ENCODE results near the gene FANCE. TPM values are rescaled to one million over a fixed set of nuclear protein-coding genes. Genes with fewer than 3 reads are reported as not detected.

FANCE gene
- 1 to 10 TPM; 1.8 to 3.7 TPM for total RNA-seq
- long read RNA-seq, partial matches to known transcripts, result 0 of 1 reads
- long read RNA-seq, other reads (novel, unspliced or antisense), result 0 of 1 reads

- DNase-seq (peak; percentile 94), ATAC-seq (peak; percentile 96 to 97)
- intact Hi-C loops (cut with DNase I), result no loop called here
Measured at GRCh38 chr6:35452183-35453090, at the start of gene FANCE. Gene FANCE, plus strand, starts transcription at chr6:35452338. Its CDS starts 208 bp downstream, at chr6:35452546.

- no peak for DNase-seq
- no peak for ATAC-seq
- intact Hi-C loops (cut with DNase I), result loop anchor here in 1 of 2 donors (10.0 kb wide), 1 partner anchor 48 kb away; no protein-coding TSS in a partner anchor
Measured at GRCh38 chr6:35402856-35403191, 49.3 kb upstream of the FANCE start.

- intact Hi-C loops (cut with DNase I), result loop anchor here in 1 of 2 donors (10.0 kb wide), 1 partner anchor 49 kb away; no protein-coding TSS in a partner anchor
- ATAC-seq, result no peak
Measured at GRCh38 chr6:35403544-35404442, 48.3 kb upstream of the FANCE start.

GRCh38 chr6:35406711-35407485 is 45.2 kb upstream of the FANCE start:
- intact Hi-C loops (cut with DNase I), result loop anchor here in 1 of 2 donors (10.0 kb wide), 1 partner anchor 52 kb away; no protein-coding TSS in a partner anchor
- DNase-seq (no peak), ATAC-seq (no peak)

More at GRCh38 chr6:35403544-35404442, 48.3 kb upstream of the FANCE start:
- no peak for DNase-seq

- no peak for DNase-seq
- ATAC-seq, result no peak
- intact Hi-C loops (cut with DNase I), result loop anchor here in 1 of 2 donors (10.0 kb wide), 1 partner anchor 54 kb away; no protein-coding TSS in a partner anchor
Measured at GRCh38 chr6:35409245-35409644, 42.9 kb upstream of the FANCE start.

GRCh38 chr6:35410131-35410530 is 42.0 kb upstream of the FANCE start:
- no peak for ATAC-seq
- no peak for DNase-seq
- intact Hi-C loops (cut with DNase I), result no loop called here

GRCh38 chr6:35411066-35411465 is 41.1 kb upstream of the FANCE start:
- ATAC-seq (no peak), DNase-seq (no peak)
- intact Hi-C loops (cut with DNase I), result no loop called here

- ATAC-seq (no peak), DNase-seq (no peak)
- intact Hi-C loops (cut with DNase I), result no loop called here
Measured at GRCh38 chr6:35412102-35412501, 40.0 kb upstream of the FANCE start.

GRCh38 chr6:35413911-35414310 is 38.2 kb upstream of the FANCE start:
- intact Hi-C loops (cut with DNase I), result loop anchor here in 1 of 2 donors (2.0 kb wide), 1 partner anchor 71 kb away; the partner anchor contains the start of gene PPARD
- no peak for DNase-seq
- ATAC-seq, result no peak

- DNase-seq (peak; percentile 69), ATAC-seq (peak; percentile 81 to 91)
- intact Hi-C loops (cut with DNase I), result loop anchor here in 1 of 2 donors (2.0 kb wide), 1 partner anchor 72 kb away; the partner anchor contains the start of gene PPARD
Measured at GRCh38 chr6:35415065-35415891, 36.9 kb upstream of the FANCE start.

- intact Hi-C loops (cut with DNase I), result no loop called here
- DNase-seq (no peak), ATAC-seq (no peak)
Measured at GRCh38 chr6:35417979-35418661, 34.0 kb upstream of the FANCE start.

GRCh38 chr6:35419417-35419816 is 32.7 kb upstream of the FANCE start:
- no peak for DNase-seq
- intact Hi-C loops (cut with DNase I), result no loop called here
- ATAC-seq, result no peak

GRCh38 chr6:35419961-35420360 is 32.2 kb upstream of the FANCE start:
- intact Hi-C loops (cut with DNase I), result no loop called here
- ATAC-seq (no peak), DNase-seq (no peak)

GRCh38 chr6:35425284-35425683 is 26.9 kb upstream of the FANCE start:
- intact Hi-C loops (cut with DNase I), result no loop called here
- no peak for ATAC-seq

GRCh38 chr6:35426074-35426473 is 26.1 kb upstream of the FANCE start:
- peak; percentile 27 to 51 for ATAC-seq

More at GRCh38 chr6:35425284-35425683, 26.9 kb upstream of the FANCE start:
- no peak for DNase-seq

GRCh38 chr6:35427435-35427834 is 24.7 kb upstream of the FANCE start:
- intact Hi-C loops (cut with DNase I), result no loop called here
- no peak for ATAC-seq
- DNase-seq, result no peak

More at GRCh38 chr6:35426074-35426473, 26.1 kb upstream of the FANCE start:
- intact Hi-C loops (cut with DNase I), result no loop called here
- DNase-seq, result no peak

GRCh38 chr6:35427851-35428321 is 24.3 kb upstream of the FANCE start:
- ATAC-seq (no peak), DNase-seq (no peak)
- intact Hi-C loops (cut with DNase I), result no loop called here
